HG03442 (cell line): Measurements from ENCODE around the gene VSTM2A.
A peak's percentile ranks its signal among the peaks of the same experiment; 100 is the strongest.
"Not testable (repeated sequence)": the region's sequence is repeated elsewhere in the genome, so short reads cannot be mapped to it uniquely, and the experiment has no call there.

Experiments used
- ATAC-seq: cut with Tn5 transposase; IDR thresholded peaks from one replicate; pipeline ENCODE4 v1.9.1; 2021; ENCODE audit warnings: mild to moderate bottlenecking, moderate library complexity; ENCODE audit not compliant: unreplicated experiment

VSTM2A gene

GRCh38 chr7:54541669-54542625 lies at the start of gene VSTM2A:
Gene VSTM2A (plus strand): TSS chr7:54542375. CDS start chr7:54542731, 356 bp downstream.
- ATAC-seq: no peak

- not testable (repeated sequence) for ATAC-seq
These were observed 37.6 kb upstream of the VSTM2A start for GRCh38 chr7:54504531-54504930.

- ATAC-seq: no peak
These were observed 12.6 kb upstream of the VSTM2A start for GRCh38 chr7:54529568-54529967.

- ATAC-seq: no peak
These were observed 4.1 kb upstream of the VSTM2A start for GRCh38 chr7:54538122-54538521.

GRCh38 chr7:54543051-54543488 lies 895 bp downstream of the VSTM2A start:
- ATAC-seq: no peak

GRCh38 chr7:54544149-54544526 lies 2.0 kb downstream of the VSTM2A start:
- no peak for ATAC-seq

- ATAC-seq: no peak
These were observed 2.5 kb downstream of the VSTM2A start for GRCh38 chr7:54544527-54545240.

- no peak for ATAC-seq
These were observed 3.0 kb downstream of the VSTM2A start for GRCh38 chr7:54545241-54545563.

- no peak for ATAC-seq
These were observed 4.2 kb downstream of the VSTM2A start for GRCh38 chr7:54546081-54546985.

GRCh38 chr7:54546986-54547314 lies 4.8 kb downstream of the VSTM2A start:
- no peak for ATAC-seq

- no peak for ATAC-seq
These were observed 8.3 kb downstream of the VSTM2A start for GRCh38 chr7:54550471-54550870.

GRCh38 chr7:54556121-54556520 lies 13.9 kb downstream of the VSTM2A start:
- no peak for ATAC-seq

- no peak for ATAC-seq
These were observed 17.2 kb downstream of the VSTM2A start for GRCh38 chr7:54559401-54559800.

- ATAC-seq: no peak
These were observed 18.0 kb downstream of the VSTM2A start for GRCh38 chr7:54560198-54560597.

- no peak for ATAC-seq
These were observed 18.5 kb downstream of the VSTM2A start for GRCh38 chr7:54560723-54561122.

GRCh38 chr7:54563329-54563916 lies 21.2 kb downstream of the VSTM2A start:
- ATAC-seq: no peak

- no peak for ATAC-seq
These were observed 23.3 kb downstream of the VSTM2A start for GRCh38 chr7:54565432-54565831.

- no peak for ATAC-seq
These were observed 39.3 kb downstream of the VSTM2A start for GRCh38 chr7:54581511-54581910.

- no peak for ATAC-seq
These were observed 49.5 kb downstream of the VSTM2A start for GRCh38 chr7:54591404-54592386.

GRCh38 chr7:54596747-54597146 lies 54.6 kb downstream of the VSTM2A start:
- peak; percentile 98 for ATAC-seq
